Fibroblast of skin of back (primary cell): Measurements from ENCODE around the gene WT1. TPM values are rescaled to one million over a fixed set of nuclear protein-coding genes. Genes with fewer than 3 reads are reported as not detected.
"Not testable (repeated sequence)": the region's sequence is repeated elsewhere in the genome, so short reads cannot be mapped to it uniquely, and the experiment has no call there.

Experiments
- DNase-seq: peaks from one replicate; pipeline ENCODE4 v3.0.0-alpha.2; 2013
- polyA plus RNA-seq, 2 experiments: library from polyadenylated mRNA; unstranded; fragments of 120-200 nt; gene quantifications; one replicate each; pipeline ENCODE4 v1.2.1, GENCODE V29; 2013; ENCODE audit not compliant: insufficient read length in 2 of 2

Gene WT1
- polyA plus RNA-seq (2013, experiment 1 of 2; ENCODE audit: insufficient read length): not detected
- polyA plus RNA-seq (2013, experiment 2 of 2; ENCODE audit: insufficient read length): not detected

DNA sequence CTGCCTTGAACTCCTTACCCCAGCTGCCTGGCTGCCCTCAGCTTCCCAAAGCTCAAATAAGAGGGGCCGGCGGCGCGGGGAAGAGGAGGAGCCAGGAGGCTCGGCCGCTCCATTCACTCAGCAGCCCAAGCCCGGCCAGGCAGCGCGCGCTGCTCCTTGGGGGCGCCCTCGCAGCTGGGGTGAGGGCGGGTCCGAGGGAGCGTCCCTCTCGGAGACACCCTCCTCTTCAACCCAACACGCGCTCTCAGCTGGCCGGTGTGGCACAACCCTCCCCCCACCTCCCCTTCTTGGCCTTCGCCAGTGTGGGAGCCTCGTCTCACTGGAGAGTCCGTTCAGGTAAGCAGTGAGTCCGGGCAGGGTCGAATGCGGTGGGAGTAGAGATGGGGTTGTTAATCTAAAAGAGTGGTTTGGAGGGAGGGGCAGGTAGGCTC is at the start of gene WT1:
Gene WT1 (minus strand): TSS at position 29 of the 431 bp plus-strand sequence.
- DNase-seq: no peak

DNA sequence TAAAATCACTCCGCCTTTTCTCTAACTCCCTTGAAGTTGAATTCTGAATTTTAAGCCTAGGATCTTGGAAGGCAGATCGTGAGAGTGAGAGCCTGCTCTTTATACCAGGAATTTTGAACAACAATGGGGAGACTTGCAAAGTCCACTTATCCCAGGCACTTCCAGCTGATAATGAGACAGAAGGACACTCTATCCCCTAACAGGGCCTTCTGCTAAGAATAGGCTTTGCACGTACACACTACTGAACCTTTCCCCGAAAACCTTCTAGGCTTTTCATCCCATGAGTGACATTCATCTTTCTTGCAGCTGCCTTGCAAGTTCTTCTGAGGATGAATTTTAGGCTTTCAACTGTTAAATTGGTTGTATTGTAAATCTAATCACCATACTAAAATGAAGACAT is 44.0 kb upstream of the WT1 start:
- no peak for DNase-seq

DNA sequence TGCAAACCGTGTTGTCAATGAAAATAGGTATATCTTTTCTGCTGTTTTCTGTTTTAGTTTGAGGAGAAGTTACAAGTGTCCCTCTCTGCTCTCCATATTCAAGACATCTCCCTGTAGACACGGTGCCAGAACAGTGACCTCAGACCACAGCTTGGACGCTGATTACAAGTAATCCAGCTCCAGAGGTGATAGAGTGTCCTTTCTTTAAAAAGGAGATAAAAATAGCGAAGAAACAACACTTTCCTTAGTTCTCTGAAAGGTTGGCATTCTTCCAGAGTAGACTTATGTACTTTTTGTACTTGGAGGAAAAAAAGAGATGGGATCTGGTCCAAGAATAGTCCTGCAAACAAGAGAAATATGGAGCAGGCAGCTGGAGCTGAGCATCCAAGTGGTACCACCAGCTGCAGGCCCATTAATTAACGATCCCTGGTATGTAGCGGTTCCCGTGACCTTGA is 43.0 kb upstream of the WT1 start:
- DNase-seq: no peak

DNA sequence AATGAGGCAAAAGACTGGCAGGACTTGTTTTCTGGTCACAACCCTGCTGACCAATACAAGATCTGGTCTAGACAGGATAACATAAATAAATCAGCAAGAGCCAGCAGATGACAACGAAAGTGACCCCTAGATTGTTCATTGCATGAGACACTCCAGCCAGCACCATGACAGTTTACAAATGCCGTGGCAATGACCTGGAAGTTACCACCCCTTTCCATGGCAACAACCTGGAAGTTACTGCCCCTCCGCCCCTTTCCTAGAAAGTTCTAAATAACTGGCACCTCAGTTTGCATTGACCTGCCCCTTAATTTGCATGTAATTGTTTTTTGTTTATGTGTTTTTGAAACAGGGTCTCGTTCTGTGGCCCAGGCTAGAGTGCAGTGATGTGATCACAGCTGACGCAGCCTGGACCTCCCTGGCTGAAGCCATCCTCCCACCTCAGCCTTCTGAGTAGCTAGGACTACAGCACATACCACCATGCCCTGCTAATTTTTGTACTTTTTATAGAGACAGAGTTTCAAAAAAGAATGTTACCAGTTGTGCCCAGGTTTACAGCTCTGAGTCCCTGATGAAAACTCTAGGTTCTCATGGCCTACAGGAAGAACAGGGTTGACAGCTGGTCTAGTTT is 38.1 kb upstream of the WT1 start:
- no peak for DNase-seq

DNA sequence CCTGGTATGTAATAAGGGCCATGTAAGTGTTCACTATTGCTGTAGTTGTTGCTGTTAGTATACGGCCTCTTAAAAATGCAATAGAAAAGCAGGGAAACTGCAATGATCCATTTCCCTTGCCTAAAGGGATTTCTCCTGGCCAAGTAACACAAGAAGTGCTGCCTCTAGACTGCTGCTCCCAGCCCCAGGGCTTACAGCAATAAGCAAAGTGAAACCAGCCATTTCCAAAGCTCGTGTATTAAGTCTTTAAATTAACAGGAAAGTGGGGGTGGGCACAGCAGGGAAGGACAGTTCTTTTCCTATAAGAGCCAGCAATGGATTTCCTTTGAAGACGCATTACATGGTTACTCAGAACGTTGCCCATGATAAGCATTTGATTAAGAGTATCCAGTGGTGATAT is 36.9 kb upstream of the WT1 start:
- DNase-seq: no peak

DNA sequence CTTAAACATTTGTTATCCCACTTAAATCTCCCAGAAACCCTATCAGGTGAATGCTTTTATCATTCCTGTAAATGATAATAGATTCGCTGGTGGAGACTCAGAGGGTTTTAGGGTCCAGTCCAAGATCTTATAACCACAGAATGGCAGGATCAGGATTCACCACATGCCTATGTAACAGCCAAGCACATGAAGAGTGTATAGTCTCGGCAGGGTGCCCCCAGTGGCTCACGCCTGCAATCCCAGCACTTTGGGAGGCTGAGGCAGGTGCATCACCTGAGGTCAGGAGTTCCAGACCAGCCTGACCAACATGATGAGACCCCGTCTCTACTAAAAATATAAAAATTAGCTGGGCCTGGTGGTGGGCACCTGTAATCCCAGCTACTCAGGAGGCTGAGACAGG is 36.2 kb upstream of the WT1 start:
- DNase-seq: not testable (repeated sequence)

DNA sequence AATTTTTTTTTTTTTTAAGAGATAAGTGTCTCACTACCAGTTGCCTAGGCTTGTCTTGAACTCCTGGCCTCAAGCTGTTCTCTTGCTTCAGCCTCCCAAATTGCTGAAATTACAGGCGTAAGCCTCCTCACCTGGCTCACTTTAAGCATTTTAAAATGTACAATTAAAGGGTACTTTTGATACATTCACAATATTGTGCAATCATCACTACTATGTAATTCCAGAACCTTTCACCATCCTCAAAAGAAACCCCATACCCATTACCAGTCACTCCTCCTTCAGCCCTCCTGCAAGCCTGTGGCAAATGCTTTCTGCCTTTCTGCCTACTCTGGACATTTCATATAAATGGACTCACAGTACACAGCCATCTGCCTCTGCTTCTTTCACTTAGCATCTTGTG is 34.5 kb upstream of the WT1 start:
- DNase-seq: no peak

DNA sequence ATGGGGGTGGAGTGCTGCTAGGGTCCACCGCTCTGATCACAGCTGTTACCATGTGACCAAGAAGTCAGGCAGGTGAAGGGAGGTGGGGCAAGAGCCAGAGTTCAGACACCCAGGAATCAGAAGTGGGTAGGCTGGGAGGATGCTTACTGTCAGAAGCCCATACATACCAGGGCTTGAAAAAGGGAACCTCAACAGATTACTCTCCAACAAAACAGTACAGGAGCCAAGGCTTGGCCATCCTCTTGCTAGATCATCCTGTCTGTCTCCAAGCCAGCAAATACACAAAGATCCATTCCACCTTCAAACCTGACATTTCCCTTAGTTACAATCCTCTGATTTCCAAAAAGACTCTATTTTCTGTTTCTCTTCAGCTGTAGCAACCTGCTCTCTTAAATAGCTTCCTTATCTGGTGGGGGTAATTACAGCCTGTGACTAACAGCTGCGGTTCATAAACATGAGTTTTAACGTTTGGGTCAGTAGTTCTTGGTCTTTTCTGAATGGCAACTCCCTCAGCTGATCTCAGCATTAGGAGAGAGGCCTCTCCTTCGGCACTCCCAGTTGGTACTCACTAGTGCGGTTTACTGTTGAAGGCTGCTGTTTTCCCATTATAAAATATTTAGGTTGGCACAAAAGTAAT is 31.1 kb upstream of the WT1 start:
- DNase-seq: no peak

DNA sequence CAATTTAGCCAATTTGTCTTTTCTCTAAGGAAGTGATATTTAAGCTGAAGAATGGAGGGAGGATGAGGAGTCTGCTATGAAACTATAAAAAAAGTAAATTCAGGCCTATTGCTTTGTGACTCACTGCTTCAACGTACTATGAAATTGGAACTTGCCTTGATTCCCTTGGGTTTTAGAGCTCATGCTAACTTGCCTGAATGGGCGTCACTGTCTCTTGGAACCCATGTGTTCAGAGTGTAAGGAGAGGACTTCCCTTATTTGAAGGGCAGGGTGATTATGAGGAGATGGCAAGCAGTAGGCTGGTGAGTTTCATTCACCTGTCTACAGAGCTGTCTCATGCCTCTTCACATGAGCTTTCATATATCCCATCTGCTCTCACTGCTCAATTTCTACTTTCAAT is 28.7 kb upstream of the WT1 start:
- DNase-seq: no peak

DNA sequence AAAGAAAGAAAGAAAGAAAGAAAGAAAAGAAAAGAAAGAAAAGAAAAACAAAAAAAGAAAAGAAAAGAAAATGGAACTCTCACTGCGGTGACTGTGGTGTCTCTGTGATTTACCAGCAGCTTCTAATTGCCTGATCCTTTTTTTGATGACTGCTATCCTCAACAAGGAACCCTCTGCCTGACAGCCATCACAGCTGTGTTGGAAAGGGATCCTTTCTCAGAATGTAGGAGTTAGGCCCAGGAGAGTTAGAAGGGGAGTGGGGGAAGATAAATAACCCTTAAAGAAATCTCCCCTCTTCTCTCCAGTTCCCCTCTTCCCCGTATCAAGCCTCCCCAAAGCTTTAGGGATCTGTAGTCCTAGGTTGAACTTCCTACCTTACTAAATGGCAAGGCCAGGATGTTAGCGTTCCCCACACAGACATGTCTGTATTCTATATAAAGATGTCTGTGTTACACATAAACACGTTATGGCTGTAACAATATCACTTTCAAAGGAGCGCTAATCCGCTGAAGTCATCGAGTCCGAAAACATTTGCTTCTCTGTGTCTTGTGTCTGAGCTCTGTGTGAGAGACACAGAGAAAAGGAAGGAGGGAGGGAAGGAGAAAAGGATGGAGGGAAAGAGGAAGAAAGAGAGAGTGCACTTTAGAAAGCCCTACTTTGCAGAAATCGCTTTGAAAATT is 26.8 kb upstream of the WT1 start:
- no peak for DNase-seq

DNA sequence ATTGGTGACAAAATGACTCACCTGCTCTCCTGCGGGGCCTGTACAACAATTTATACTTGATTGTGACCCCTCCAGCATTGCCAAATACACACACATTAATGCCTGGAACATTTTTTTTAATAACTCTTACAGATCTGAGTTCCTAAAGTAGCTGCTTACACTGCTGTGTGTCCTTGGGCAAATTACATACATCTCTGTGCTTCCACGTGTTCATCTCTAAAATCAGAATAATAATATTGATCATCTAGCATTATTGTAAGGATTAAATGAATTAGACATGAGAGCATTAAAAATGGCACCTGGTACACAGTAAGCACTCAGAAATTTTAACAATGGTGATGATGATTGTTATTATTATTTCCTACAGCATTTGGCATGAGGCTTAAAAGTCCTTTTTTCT is 21.5 kb upstream of the WT1 start:
- DNase-seq: no peak

DNA sequence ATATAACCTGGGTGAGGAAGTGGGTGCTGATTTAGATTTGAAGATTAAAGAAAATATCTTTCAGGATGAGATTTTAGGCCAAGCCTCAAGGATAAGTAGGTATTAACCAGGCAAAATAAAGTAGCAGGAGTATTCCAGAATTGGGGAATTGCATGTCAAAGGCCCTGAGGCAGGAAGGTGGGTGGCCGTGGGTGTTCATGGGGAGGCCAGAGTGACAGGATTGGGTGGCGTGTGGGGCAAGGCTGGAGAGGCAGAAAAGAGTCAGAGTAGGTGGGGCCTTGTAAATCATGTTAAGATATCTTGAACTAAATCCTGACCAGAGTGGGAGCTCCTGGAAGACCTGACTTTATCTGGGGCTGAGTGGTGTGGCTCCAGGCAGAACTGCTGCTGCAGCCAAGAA is 19.7 kb upstream of the WT1 start:
- no peak for DNase-seq

DNA sequence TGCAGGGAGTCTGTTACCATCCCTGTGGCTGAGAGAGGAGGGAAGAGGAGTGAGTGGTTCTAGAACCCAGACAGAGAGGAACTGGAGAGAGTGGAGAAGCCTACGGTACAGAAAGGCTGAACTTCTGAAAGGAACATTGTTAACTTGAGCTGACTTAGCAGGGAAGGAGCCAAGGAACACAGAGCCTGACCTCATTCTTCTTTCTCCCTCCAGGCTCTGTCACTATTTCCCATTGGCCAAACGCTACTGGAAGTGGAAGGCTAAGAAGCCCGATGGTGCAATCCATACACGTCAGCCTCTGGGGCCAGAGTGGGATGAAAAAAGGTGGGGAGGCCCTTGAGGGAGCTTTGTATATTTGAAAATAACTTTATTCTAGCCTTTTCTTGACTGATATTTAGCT is 16.5 kb upstream of the WT1 start:
- no peak for DNase-seq

DNA sequence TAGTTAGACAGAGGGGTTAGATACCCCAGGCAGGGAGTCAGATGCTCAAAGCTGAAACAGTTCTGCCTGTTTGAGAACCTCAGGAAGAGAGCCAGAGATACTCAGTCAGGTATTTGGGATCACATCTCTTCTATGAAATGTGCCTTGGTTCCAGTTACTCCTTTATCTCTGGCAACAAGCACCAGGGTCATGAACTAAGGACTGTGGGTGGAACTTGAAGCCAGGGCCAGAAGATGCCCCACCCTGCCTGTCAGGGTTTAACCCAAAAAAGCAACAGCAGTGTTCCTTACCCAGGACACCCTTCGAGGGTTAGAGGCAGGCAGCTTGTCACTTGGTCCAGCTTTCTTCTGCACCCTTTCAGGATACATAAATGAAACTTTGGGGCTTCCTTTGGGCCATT is 15.0 kb upstream of the WT1 start:
- no peak for DNase-seq

DNA sequence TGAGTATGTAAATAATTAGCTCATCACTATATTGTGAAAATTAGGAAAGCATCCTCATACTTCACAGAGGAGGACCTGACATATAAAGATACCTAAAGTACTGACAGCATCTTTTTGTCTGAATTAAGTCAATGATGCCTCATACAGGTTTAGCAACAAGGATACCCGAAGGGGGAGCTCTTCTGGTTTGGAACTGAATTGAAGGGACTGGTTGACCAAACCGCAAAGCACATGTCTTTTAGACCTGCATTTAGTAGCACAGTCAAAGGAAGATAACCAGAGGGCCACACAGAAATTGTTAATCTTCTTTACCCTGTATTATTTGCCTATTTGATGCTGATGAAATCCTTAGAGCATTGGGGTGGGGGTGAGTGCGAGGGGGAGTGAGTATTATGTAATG is 12.9 kb upstream of the WT1 start:
- no peak for DNase-seq

DNA sequence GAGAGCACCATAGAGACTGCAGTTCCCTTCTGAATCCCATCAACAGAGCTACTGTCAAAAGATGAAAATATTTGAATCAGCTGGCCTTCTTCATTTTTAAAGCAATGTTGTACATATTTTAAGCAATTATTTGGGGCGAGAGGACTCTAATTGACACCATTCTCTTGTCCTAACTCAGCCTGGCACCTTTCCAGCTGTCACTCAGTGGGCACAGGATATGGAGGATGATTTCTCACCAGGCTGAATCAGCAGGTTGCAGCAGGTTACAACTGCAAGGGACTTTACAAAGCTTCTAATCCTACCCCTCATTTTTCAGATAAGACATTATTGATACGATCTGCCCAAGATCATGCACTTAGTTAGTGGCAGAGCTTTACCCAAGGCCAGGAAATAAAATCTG is 11.9 kb upstream of the WT1 start:
- no peak for DNase-seq

DNA sequence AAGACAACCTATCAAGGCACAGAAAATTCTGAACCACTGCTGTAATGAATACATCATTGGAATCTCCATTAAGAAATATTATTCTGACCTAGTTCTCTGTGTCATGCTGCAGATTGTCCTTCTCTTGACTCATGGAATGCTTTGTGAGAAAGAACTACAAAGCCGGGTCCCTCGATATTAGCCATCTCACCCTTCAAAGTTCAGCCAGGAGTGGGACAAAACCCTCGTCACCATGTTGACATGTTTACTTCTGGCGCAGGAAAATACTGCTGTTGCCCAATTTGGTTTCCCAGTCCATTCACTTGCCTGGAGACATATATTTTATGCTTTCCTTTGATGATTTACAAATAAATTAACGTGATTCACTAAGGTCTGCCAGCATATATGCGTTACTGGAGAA is 10.9 kb upstream of the WT1 start:
- DNase-seq: no peak

DNA sequence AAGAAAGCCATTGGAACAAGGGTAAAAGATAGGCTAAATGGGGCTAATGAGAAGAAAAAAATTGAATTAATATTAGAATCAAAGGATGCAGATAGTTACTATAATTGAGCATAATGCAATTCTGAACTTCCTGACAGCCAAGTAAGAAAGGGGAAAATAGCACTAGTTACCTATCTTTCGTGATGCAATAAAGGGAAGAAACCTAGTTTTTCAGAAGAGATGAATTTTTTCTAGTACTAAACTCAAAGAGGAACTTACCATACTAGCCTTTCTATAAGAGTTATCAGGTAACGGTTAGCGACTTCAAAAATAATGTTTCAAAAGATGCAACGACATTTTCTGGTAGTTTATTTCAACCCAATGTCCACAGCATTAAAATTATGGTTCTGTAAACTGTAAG is 8.8 kb upstream of the WT1 start:
- no peak for DNase-seq

DNA sequence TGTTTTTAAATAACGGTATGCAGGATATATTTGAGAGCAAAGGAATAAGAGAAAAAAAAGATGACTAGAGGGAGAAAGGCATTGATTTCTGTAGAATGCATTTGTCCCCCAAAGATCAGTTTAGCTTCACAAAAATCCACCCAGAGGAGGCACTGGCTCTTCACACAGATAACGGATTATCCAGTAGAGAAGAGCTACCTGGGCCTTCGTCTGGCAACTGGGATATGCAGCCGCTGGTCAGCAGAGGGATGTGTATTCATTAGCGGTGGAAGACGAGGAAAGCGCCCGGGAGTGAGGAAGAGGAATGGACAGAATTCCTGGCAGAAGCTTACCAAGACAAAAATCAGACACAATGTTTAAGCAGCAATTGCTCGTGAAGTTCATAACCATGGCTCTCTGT is 5.6 kb upstream of the WT1 start:
- DNase-seq: no peak

DNA sequence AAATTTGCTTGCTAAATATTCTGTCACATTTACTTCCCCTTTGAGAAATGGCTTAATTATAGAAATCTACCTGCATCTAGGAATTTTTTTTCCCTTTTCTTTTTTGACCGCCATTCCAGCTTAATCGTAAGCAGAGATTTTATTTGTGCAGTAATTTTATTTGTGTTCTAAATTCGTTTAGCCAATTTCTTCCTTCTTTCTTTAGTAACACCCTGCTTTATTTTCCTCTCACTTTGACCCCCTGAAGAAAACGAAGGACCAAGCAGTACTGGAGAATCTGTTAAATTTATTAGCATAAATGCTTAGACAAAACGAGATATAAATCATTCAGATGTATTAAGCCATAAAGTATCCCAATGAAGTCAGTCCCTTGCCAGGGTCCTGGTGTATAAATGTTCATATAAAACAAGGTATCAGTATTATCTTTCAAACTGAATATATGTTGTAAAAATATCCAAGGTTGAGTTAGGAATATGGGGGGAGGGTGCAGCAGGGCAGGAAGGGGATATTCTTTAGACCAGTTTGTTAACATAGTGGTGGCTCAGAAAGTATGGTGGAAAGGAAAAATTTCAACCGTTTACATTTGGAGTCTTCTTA is 5.1 kb upstream of the WT1 start:
- DNase-seq: no peak

DNA sequence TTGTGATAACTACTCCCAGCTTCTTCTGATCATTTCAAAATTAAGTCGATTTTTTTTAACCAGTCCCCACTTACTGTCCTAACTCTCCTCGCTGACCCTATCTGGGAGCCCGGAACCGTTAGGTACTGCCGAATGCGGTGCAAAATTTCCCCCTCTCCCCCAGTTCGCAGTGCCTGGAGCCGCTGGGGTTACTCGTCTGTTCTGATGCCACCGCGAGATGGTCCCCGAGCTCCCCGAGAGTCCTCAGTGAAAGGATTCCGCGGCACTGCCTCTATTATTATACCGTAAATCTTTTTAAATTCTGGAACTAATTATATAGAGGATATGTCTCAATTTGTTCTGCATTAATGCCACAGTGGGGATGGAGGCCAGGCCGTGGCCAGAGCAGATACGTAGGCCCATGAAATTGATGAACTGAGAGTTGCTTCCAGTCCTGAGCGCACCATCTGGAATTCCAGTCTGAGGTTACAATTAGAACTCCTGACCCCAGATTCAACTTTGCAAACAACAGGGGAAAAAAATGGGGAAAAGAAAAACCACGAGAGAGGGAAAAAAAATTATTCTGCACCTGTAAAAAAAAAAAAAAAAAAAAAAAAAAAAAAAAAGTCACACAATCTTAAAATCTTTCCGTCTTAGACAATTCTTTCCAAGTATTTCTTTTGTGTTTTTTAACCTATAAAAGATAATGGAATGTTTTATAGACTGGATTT is 4.3 kb upstream of the WT1 start:
- no peak for DNase-seq

DNA sequence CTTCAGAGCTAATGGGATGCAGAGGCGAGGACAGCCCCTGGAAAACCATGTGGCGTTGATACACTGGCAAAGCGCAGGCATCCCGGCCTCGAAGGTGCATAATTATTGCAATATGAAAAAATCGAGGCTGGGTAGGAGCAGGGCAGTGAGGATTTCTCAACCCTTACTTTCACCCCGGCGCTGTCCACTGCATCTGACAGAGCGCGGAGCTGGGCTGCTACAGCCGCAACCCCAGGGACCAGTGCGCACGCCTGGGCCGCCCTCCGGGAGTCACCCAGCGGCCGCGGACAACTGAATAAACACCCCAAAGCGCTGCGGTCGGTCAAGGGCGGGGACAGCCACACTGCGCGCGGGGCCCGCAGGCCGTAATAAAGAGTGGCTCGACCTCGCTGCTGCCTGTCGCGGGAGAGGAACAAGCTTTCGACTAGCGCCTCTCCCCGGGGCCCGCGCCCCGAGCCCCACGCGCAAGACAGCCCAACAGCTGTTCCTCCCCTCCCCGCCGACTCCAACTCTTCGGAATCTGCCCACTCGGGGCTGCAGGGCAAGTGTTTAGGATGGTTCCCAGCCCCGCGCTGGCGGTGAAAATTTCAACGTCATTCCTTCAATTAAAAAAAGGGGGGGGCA is 3.6 kb upstream of the WT1 start:
- no peak for DNase-seq
